CD14-positive monocyte (primary cell): ENCODE measurements around the gene WDR41. TPM values are rescaled to one million over a fixed set of nuclear protein-coding genes. Genes with fewer than 3 reads are reported as not detected.

Experiments
- DNase-seq, 3 donors: peaks; one replicate each; pipeline ENCODE4 v3.0.0-alpha.2; 2011 to 2022
- H2AFZ ChIP-seq: 2 replicates; pipeline ENCODE4 v1.6.0; 2012; ENCODE audit warnings: mild to moderate bottlenecking, low read depth, low read length, inconsistent platforms; ENCODE audit not compliant: insufficient read depth, poor library complexity, severe bottlenecking
- H3K27ac ChIP-seq, 2 donors: 1 replicate in 1 of 2; 2 replicates in 1 of 2; pipeline ENCODE4 v1.5.1; 2012 to 2013; ENCODE audit warnings: low read length in 2 of 2, control low read depth in 1 of 2, inconsistent platforms in 1 of 2, low read depth in 1 of 2, mild to moderate bottlenecking in 1 of 2
- H3K27me3 ChIP-seq, 2 donors: one replicate each; pipeline versions ENCODE4 v1.6.0 to v1.6.1; 2011 to 2013; ENCODE audit warnings: low read length in 2 of 2; ENCODE audit not compliant: control insufficient read depth in 2 of 2, insufficient read depth in 2 of 2
- H3K36me3 ChIP-seq, 2 donors: replicated peaks in 1 of 2; 1 replicate in 1 of 2; 2 replicates in 1 of 2; pipeline versions ENCODE4 v1.5.1 to v1.6.1; 2012 to 2013; ENCODE audit warnings: low read length in 2 of 2, control low read depth in 1 of 2, inconsistent platforms in 1 of 2, mild to moderate bottlenecking in 1 of 2; ENCODE audit not compliant: insufficient read depth in 2 of 2, control insufficient read depth in 1 of 2
- H3K4me1 ChIP-seq, 2 donors: 1 replicate in 1 of 2; 2 replicates in 1 of 2; pipeline versions ENCODE4 v1.5.1 to v1.6.1; 2012 to 2013; ENCODE audit warnings: low read length in 2 of 2, control low read depth in 1 of 2, inconsistent platforms in 1 of 2, mild to moderate bottlenecking in 1 of 2, moderate library complexity in 1 of 2; ENCODE audit not compliant: insufficient read depth in 2 of 2, control insufficient read depth in 1 of 2
- H3K4me2 ChIP-seq: replicated peaks from 2 replicates; pipeline ENCODE3; 2012; ENCODE audit warnings: low read length, moderate library complexity, mild to moderate bottlenecking; ENCODE audit not compliant: poor library complexity, severe bottlenecking; ENCODE audit errors: extremely low read depth
- H3K4me3 ChIP-seq, 3 experiments: fragments of 200-600 bp in 1 of 3; sonication (generic) in 1 of 3; replicated peaks in 1 of 3; 1 replicate in 2 of 3; 2 replicates in 1 of 3; pipeline ENCODE4 v1.5.1; 2011 to 2013; ENCODE audit warnings: low read length in 3 of 3, mild to moderate bottlenecking in 3 of 3, control low read depth in 2 of 3, low read depth in 2 of 3, inconsistent platforms in 1 of 3, moderate library complexity in 1 of 3
- H3K79me2 ChIP-seq: 2 replicates; pipeline ENCODE4 v1.6.0; 2012; ENCODE audit warnings: mild to moderate bottlenecking, control low read depth, inconsistent platforms, low read length, moderate library complexity; ENCODE audit not compliant: insufficient read depth
- H3K9ac ChIP-seq: 2 replicates; pipeline ENCODE4 v1.6.0; 2017; ENCODE audit warnings: low read length, mild to moderate bottlenecking; ENCODE audit not compliant: insufficient read depth, poor library complexity, severe bottlenecking
- H3K9me3 ChIP-seq, 2 donors: replicated peaks in 1 of 2; 1 replicate in 1 of 2; 2 replicates in 1 of 2; pipeline versions ENCODE4 v1.5.1 to v1.6.1; 2012 to 2013; ENCODE audit warnings: low read length in 2 of 2, control low read depth in 1 of 2; ENCODE audit not compliant: control insufficient read depth in 1 of 2, insufficient read depth in 1 of 2
- H4K20me1 ChIP-seq: 2 replicates; pipeline ENCODE4 v1.6.0; 2012; ENCODE audit warnings: mild to moderate bottlenecking, low read length, control low read depth, moderate library complexity; ENCODE audit not compliant: insufficient read depth
- H3K27ac Mint-ChIP-seq, 7 donors: one replicate each; pipeline ENCODE4 v1.8.0; 2020; ENCODE audit warnings: mild to moderate bottlenecking in 7 of 7, mixed read lengths in 7 of 7, moderate library complexity in 6 of 7, inconsistent platforms in 2 of 7
- H3K27me3 Mint-ChIP-seq, 3 donors: one replicate each; pipeline ENCODE4 v1.8.0; 2021 to 2022; ENCODE audit warnings: low read depth in 3 of 3, mild to moderate bottlenecking in 3 of 3, mixed read lengths in 3 of 3, moderate library complexity in 3 of 3, inconsistent platforms in 1 of 3
- H3K36me3 Mint-ChIP-seq, 2 donors: one replicate each; pipeline ENCODE4 v1.8.0; 2020; ENCODE audit warnings: mixed read lengths in 2 of 2, inconsistent platforms in 1 of 2, mild to moderate bottlenecking in 1 of 2
- H3K4me1 Mint-ChIP-seq: one replicate; pipeline ENCODE4 v1.8.0; 2020; ENCODE audit warnings: mild to moderate bottlenecking, mixed read lengths
- H3K4me3 Mint-ChIP-seq, 2 donors: one replicate each; pipeline ENCODE4 v1.8.0; 2020; ENCODE audit warnings: mild to moderate bottlenecking in 2 of 2, mixed read lengths in 2 of 2, moderate library complexity in 1 of 2
- H3K9me3 Mint-ChIP-seq, 7 donors: one replicate each; pipeline ENCODE4 v1.8.0; 2020 to 2022; ENCODE audit warnings: mixed read lengths in 7 of 7, mild to moderate bottlenecking in 6 of 7, moderate library complexity in 6 of 7, inconsistent platforms in 2 of 7
- WGBS: methylation state at CpG from one replicate; pipeline ENCODE4 v1.1.5; 2013; ENCODE audit warnings: missing lambda C conversion rate; ENCODE audit not compliant: insufficient coverage; 5-methylcytosine and 5-hydroxymethylcytosine counted together
- intact Hi-C, 2 donors: fragments of 100-400 bp; cut with micrococcal nuclease; formaldehyde crosslinking; loops; one replicate each; pipeline versions ENCODE4 v1.15.0 to v1.15.1; 2023
- polyA plus RNA-seq, 3 donors: library from polyadenylated mRNA; depleted of rRNA in 1 of 3; unstranded in 2 of 3; stranded (reverse) in 1 of 3; fragments of 300-500 nt in 2 of 3; fragments of >200 nt in 1 of 3; fragmentation: Illumina TruSeq in 2 of 3; gene quantifications; 1 replicate in 2 of 3; 2 replicates in 1 of 3; pipeline ENCODE4 v1.2.3, GENCODE V29; 2012 to 2021
- TF ChIP-seq, protein P1 (sequence below): fragments of 200-600 bp; IDR thresholded peaks from one replicate; pipeline ENCODE4 v1.8.0; 2022; ENCODE audit warnings: antibody characterized with exemption, mild to moderate bottlenecking

The WDR41 gene
- polyA plus RNA-seq, 3 donors = 19.6 to 64.0 (median 47.5) TPM

- no peak overlapping the region for H3K27ac ChIP-seq
- no peaks in the 10 kb centered on the region for H3K79me2 ChIP-seq
- H2AFZ ChIP-seq = no peak overlapping the region
- intact Hi-C loops = no loop called here
- Mint-ChIP-seq H3K27me3 (peaks cover 0 to 3% (median 3%) of the 10 kb centered on the region in 3 donors), H3K36me3 (no peaks in the 10 kb centered on the region), H3K9me3 (no peaks in the 10 kb centered on the region), H3K27ac (peak overlapping the region in 1 of 7 donors; percentile 11), H3K4me3 (no peak overlapping the region), H3K4me1 (peaks cover 9% of the 10 kb centered on the region)
- no peaks in the 10 kb centered on the region for H4K20me1 ChIP-seq
- H3K4me2 ChIP-seq = no peak overlapping the region
- TF ChIP-seq, protein P1, sequence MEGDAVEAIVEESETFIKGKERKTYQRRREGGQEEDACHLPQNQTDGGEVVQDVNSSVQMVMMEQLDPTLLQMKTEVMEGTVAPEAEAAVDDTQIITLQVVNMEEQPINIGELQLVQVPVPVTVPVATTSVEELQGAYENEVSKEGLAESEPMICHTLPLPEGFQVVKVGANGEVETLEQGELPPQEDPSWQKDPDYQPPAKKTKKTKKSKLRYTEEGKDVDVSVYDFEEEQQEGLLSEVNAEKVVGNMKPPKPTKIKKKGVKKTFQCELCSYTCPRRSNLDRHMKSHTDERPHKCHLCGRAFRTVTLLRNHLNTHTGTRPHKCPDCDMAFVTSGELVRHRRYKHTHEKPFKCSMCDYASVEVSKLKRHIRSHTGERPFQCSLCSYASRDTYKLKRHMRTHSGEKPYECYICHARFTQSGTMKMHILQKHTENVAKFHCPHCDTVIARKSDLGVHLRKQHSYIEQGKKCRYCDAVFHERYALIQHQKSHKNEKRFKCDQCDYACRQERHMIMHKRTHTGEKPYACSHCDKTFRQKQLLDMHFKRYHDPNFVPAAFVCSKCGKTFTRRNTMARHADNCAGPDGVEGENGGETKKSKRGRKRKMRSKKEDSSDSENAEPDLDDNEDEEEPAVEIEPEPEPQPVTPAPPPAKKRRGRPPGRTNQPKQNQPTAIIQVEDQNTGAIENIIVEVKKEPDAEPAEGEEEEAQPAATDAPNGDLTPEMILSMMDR = no peak
- no peaks in the 10 kb centered on the region for H3K36me3 ChIP-seq
- no peak for DNase-seq
- H3K9ac ChIP-seq = no peak overlapping the region
- peaks cover 0 to 6% of the 10 kb centered on the region in 2 donors for H3K4me1 ChIP-seq
- no CpG with 5 or more reads among the region's 1 CpG for WGBS
- H3K4me3 ChIP-seq = no peak overlapping the region
- H3K9me3 ChIP-seq = no peaks in the 10 kb centered on the region
- no peaks in the 10 kb centered on the region for H3K27me3 ChIP-seq
Measured at GRCh38 chr5:77396017-77396416, 96.1 kb downstream of the WDR41 start.

DNA sequence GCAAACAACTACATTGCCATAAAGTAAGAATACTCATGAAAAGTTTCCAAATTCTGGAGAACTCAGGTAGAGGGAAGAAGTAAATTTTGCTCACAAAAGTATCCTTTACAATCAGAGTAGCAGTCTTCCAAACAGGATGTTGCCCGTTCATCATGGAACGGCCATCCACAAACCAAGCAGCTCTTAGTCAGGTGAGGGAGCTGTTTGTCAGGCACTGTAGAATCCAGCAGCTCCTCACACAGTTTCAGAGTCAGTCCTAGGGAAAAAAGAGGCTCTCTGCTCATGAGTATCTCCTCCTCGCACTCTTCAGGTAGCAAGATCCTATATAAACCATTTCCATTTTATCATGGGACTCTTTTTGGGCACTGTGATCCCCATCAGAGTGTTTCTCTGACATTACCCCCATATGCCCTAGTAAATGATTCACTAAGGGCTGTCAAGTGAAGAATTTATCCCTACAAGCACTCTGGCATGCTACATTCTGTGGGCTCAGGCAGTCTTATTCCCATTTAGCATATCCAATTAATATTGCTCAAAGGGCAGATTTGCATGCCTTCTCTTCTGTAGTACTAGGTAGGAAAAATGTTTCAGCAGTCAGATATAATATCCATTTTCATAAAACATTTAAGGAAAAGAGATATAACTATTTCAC is 97.9 kb downstream of the WDR41 start:
- 86% methylated on average over 1 of the region's 3 CpGs for WGBS
- Histone ChIP-seq H3K36me3 (no peaks in the 10 kb centered on the region), H3K4me3 (no peak overlapping the region), H3K4me2 (no peak overlapping the region), H3K27me3 (no peaks in the 10 kb centered on the region), H2AFZ (no peak overlapping the region), H3K4me1 (no peaks in the 10 kb centered on the region), H3K9me3 (no peaks in the 10 kb centered on the region), H3K9ac (no peak overlapping the region), H3K27ac (no peak overlapping the region), H4K20me1 (no peaks in the 10 kb centered on the region), H3K79me2 (no peaks in the 10 kb centered on the region)
- no peak overlapping the region for H3K27ac Mint-ChIP-seq
- H3K4me1 Mint-ChIP-seq = no peaks in the 10 kb centered on the region
- H3K36me3 Mint-ChIP-seq = no peaks in the 10 kb centered on the region
- H3K27me3 Mint-ChIP-seq = peaks cover 0 to 3% (median 3%) of the 10 kb centered on the region in 3 donors
- DNase-seq = no peak
- no peak overlapping the region for H3K4me3 Mint-ChIP-seq
- H3K9me3 Mint-ChIP-seq = no peaks in the 10 kb centered on the region
- intact Hi-C loops = no loop called here
- TF ChIP-seq, protein P1 = no peak
